DMS153 treated with DMSO at 0.1 percent for 48 hours (cell line): Measurements from ENCODE around the gene COL17A1.

Experiments used
- DNase-seq: peaks from one replicate; lab custom pipeline; 2025; ENCODE audit not compliant: unreplicated experiment; lab: John Stamatoyannopoulos, UW

The COL17A1 gene

GRCh38 chr10:103995134-103995533 lies 90.5 kb downstream of the COL17A1 start:
- no peak for DNase-seq

- no peak for DNase-seq
These were observed 94.1 kb downstream of the COL17A1 start for GRCh38 chr10:103991393-103992128.

GRCh38 chr10:103990531-103990930 lies 95.1 kb downstream of the COL17A1 start:
- no peak for DNase-seq

- no peak for DNase-seq
These were observed 95.6 kb downstream of the COL17A1 start for GRCh38 chr10:103990121-103990520.

GRCh38 chr10:103986360-103986759 lies 99.3 kb downstream of the COL17A1 start:
- DNase-seq, result no peak

GRCh38 chr10:103985726-103986125 lies 100.0 kb downstream of the COL17A1 start:
- DNase-seq, result no peak

GRCh38 chr10:103983367-103983911 lies 102.2 kb downstream of the COL17A1 start:
- DNase-seq, result no peak

- DNase-seq, result peak; percentile 14
These were observed 103.0 kb downstream of the COL17A1 start for GRCh38 chr10:103982639-103983038.
